Bronchial epithelial cell (primary cell): Measurements from ENCODE around the gene ABCC9. TPM values are rescaled to one million over a fixed set of nuclear protein-coding genes. Genes with fewer than 3 reads are reported as not detected.

Source experiments
- DNase-seq: peaks from one replicate; pipeline ENCODE4 v3.0.0-alpha.2; 2010; ENCODE audit warnings: low read depth
- FAIRE-seq: peaks from 2 replicates; lab custom pipeline; 2011; peaks lifted over from hg19 to GRCh38; lab: Jason Lieb, UNC
- H3K27me3 ChIP-seq: 2 replicates; pipeline ENCODE4 v1.5.1; 2011; ENCODE audit warnings: low read length; ENCODE audit not compliant: control insufficient read depth, insufficient read depth
- H3K36me3 ChIP-seq: 2 replicates; pipeline ENCODE4 v1.5.1; 2011; ENCODE audit warnings: low read length; ENCODE audit not compliant: control insufficient read depth, insufficient read depth
- H3K4me3 ChIP-seq: 2 replicates; pipeline ENCODE4 v1.5.1; 2011; ENCODE audit warnings: mild to moderate bottlenecking, low read depth, low read length, control low read depth
- CTCF ChIP-seq: IDR thresholded peaks from 2 replicates; pipeline ENCODE4 v1.5.1; 2011; ENCODE audit warnings: mild to moderate bottlenecking, moderate library complexity, low read length, control low read depth, inconsistent platforms; ENCODE audit not compliant: insufficient read depth, severe bottlenecking
- total RNA-seq: library from RNA; depleted of rRNA; stranded (reverse); fragments of >200 nt; gene quantifications from 2 replicates; pipeline ENCODE4 v1.2.1, GENCODE V29; 2014

Gene ABCC9
- total RNA-seq, 1 donor from 2014 or later, result 0.79 TPM

GRCh38 chr12:21823581-21823980, 117.6 kb downstream of the ABCC9 start:
- DNase-seq, result no peak
- FAIRE-seq, result no peak
- no peaks in the 10 kb centered on the region for H3K36me3 ChIP-seq

GRCh38 chr12:21819678-21820077, 121.5 kb downstream of the ABCC9 start:
- no peaks in the 10 kb centered on the region for H3K27me3 ChIP-seq
- no peak overlapping the region for H3K4me3 ChIP-seq
- FAIRE-seq (no peak), DNase-seq (peak; percentile 20)
- no peak for TF ChIP-seq CTCF
- no peaks in the 10 kb centered on the region for H3K36me3 ChIP-seq

More at GRCh38 chr12:21823581-21823980, 117.6 kb downstream of the ABCC9 start:
- Histone ChIP-seq H3K27me3 (no peaks in the 10 kb centered on the region), H3K4me3 (no peak overlapping the region)
- no peak for TF ChIP-seq CTCF

- Histone ChIP-seq H3K27me3 (no peaks in the 10 kb centered on the region), H3K4me3 (no peak overlapping the region), H3K36me3 (no peaks in the 10 kb centered on the region)
- DNase-seq (peak; percentile 43), FAIRE-seq (no peak)
- TF ChIP-seq CTCF, result no peak
Measured at GRCh38 chr12:21819236-21819635, 122.0 kb downstream of the ABCC9 start.

- Histone ChIP-seq H3K36me3 (no peaks in the 10 kb centered on the region), H3K4me3 (no peak overlapping the region), H3K27me3 (no peaks in the 10 kb centered on the region)
- no peak for FAIRE-seq
- DNase-seq, result peak; percentile 91
- no peak for TF ChIP-seq CTCF
Measured at GRCh38 chr12:21818627-21819026, 122.6 kb downstream of the ABCC9 start.

- Histone ChIP-seq H3K4me3 (no peak overlapping the region), H3K36me3 (no peaks in the 10 kb centered on the region), H3K27me3 (no peaks in the 10 kb centered on the region)
- FAIRE-seq (no peak), DNase-seq (no peak)
- no peak for TF ChIP-seq CTCF
Measured at GRCh38 chr12:21815306-21816062, 125.7 kb downstream of the ABCC9 start.
